ENCODE results near the gene INAVA. TPM values are rescaled to one million over a fixed set of nuclear protein-coding genes. Genes with fewer than 3 reads are reported as not detected.

INAVA gene
- total RNA-seq, 2 donors from 2014 or later: not detected

GRCh38 chr1:200877839-200878551 lies 16.7 kb upstream of the INAVA start:
- no peaks in the 10 kb centered on the region for H3K9me3 ChIP-seq
- no peak overlapping the region for H3K27ac ChIP-seq
- peaks cover 0 to 10% of the 10 kb centered on the region in 2 donors for H3K4me1 ChIP-seq
- peaks cover 8 to 13% of the 10 kb centered on the region in 2 donors for H3K27me3 ChIP-seq
- no peak overlapping the region for H3K4me3 ChIP-seq
- H3K36me3 ChIP-seq: no peaks in the 10 kb centered on the region
- peak; percentile 40 for DNase-seq (ENCODE audit: low spot score)
- no peak for TF ChIP-seq CTCF (IDR thresholded peaks at IDR 0.05)

GRCh38 chr1:200880212-200880611 lies 14.5 kb upstream of the INAVA start:
- Histone ChIP-seq H3K4me3 (no peak overlapping the region), H3K9me3 (no peaks in the 10 kb centered on the region), H3K27ac (no peak overlapping the region), H3K4me1 (no peaks in the 10 kb centered on the region), H3K36me3 (no peaks in the 10 kb centered on the region), H3K27me3 (no peaks in the 10 kb centered on the region)
- no peak for TF ChIP-seq CTCF (IDR thresholded peaks at IDR 0.05)
- DNase-seq (ENCODE audit: low spot score): peak; percentile 44

- no peaks in the 10 kb centered on the region for H3K9me3 ChIP-seq
- H3K27me3 ChIP-seq: no peaks in the 10 kb centered on the region
- H3K4me1 ChIP-seq: no peaks in the 10 kb centered on the region
- H3K4me3 ChIP-seq: no peak overlapping the region
- TF ChIP-seq CTCF (IDR thresholded peaks at IDR 0.05): no peak
- no peaks in the 10 kb centered on the region for H3K36me3 ChIP-seq
- DNase-seq (ENCODE audit: low spot score): no peak
- H3K27ac ChIP-seq: no peak overlapping the region
Measured at GRCh38 chr1:200883118-200883517, 11.6 kb upstream of the INAVA start.

- peaks cover 0 to 2% of the 10 kb centered on the region in 2 donors for H3K4me1 ChIP-seq
- H3K4me3 ChIP-seq: no peak overlapping the region
- H3K9me3 ChIP-seq: no peaks in the 10 kb centered on the region
- no peak for DNase-seq (ENCODE audit: low spot score)
- H3K36me3 ChIP-seq: no peaks in the 10 kb centered on the region
- TF ChIP-seq CTCF (IDR thresholded peaks at IDR 0.05): no peak
- H3K27me3 ChIP-seq: peaks cover 0 to 8% of the 10 kb centered on the region in 2 donors
- H3K27ac ChIP-seq: no peak overlapping the region
Measured at GRCh38 chr1:200885623-200886402, 8.9 kb upstream of the INAVA start.

GRCh38 chr1:200886594-200886993 lies 8.1 kb upstream of the INAVA start:
- no peak for TF ChIP-seq CTCF (IDR thresholded peaks at IDR 0.05)
- H3K9me3 ChIP-seq: no peaks in the 10 kb centered on the region
- H3K4me3 ChIP-seq: no peak overlapping the region

More at GRCh38 chr1:200886594-200886993, 8.1 kb upstream of the INAVA start:
- H3K4me1 ChIP-seq: peaks cover 0 to 10% of the 10 kb centered on the region in 2 donors
- DNase-seq (ENCODE audit: low spot score): no peak
- no peak overlapping the region for H3K27ac ChIP-seq
- no peaks in the 10 kb centered on the region for H3K36me3 ChIP-seq
- H3K27me3 ChIP-seq: peaks cover 0 to 8% of the 10 kb centered on the region in 2 donors

Data from right atrium auricular region (tissue), 2 donors.